H1 (cell line): ENCODE data around the gene POLR2L. TPM values are rescaled to one million over a fixed set of nuclear protein-coding genes. Genes with fewer than 3 reads are reported as not detected.

Experiments used
- CTCF ChIA-PET: fragments of 300-600 bp; sonication (Branson Sonifier 250); formaldehyde crosslinking; loops from one replicate; lab custom pipeline; 2021; ENCODE audit not compliant: partially characterized antibody; lab: Charles Lee
- POLR2A ChIA-PET: fragments of 300-600 bp; sonication (Branson Sonifier 250); formaldehyde crosslinking; loops from one replicate; lab custom pipeline; 2021; ENCODE audit warnings: inconsistent platforms; ENCODE audit not compliant: partially characterized antibody; lab: Charles Lee
- DNase-seq, 2 experiments: peaks; one replicate each; pipeline versions ENCODE4 v3.0.0 to v3.0.0-alpha.2; 2010 to 2022; ENCODE audit warnings: low spot score in 2 of 2, low read depth in 1 of 2, mixed read lengths in 1 of 2
- FAIRE-seq: peaks from 2 replicates; lab custom pipeline; 2011; peaks lifted over from hg19 to GRCh38; lab: Jason Lieb, UNC
- H2AFZ ChIP-seq: 2 replicates; pipeline ENCODE4 v1.8.1; 2012; ENCODE audit warnings: low read length, inconsistent platforms
- H2AK5ac ChIP-seq: 2 replicates; pipeline ENCODE4 v1.6.1; 2013; ENCODE audit warnings: low read depth, low read length
- H2BK120ac ChIP-seq: replicated peaks from 2 replicates; pipeline ENCODE3; 2013; ENCODE audit warnings: low read depth, low read length, inconsistent platforms
- H2BK12ac ChIP-seq: 2 replicates; pipeline ENCODE4 v1.6.1; 2013; ENCODE audit warnings: low read depth, low read length
- H2BK15ac ChIP-seq: 2 replicates; pipeline ENCODE4 v1.6.1; 2013; ENCODE audit warnings: low read length
- H2BK20ac ChIP-seq: 2 replicates; pipeline ENCODE4 v1.6.1; 2013; ENCODE audit warnings: low read length
- H2BK5ac ChIP-seq: 2 replicates; pipeline ENCODE4 v1.6.1; 2013; ENCODE audit warnings: low read depth, low read length
- H3K14ac ChIP-seq: 2 replicates; pipeline ENCODE4 v1.6.1; 2013; ENCODE audit warnings: inconsistent platforms; ENCODE audit not compliant: insufficient read length
- H3K18ac ChIP-seq: 2 replicates; pipeline ENCODE4 v1.6.1; 2013; ENCODE audit warnings: low read length; ENCODE audit errors: extremely low read depth
- H3K23ac ChIP-seq: 2 replicates; pipeline ENCODE4 v1.6.1; 2013; ENCODE audit warnings: inconsistent platforms; ENCODE audit not compliant: insufficient read length
- H3K23me2 ChIP-seq: 2 replicates; pipeline ENCODE4 v1.6.1; 2013; ENCODE audit warnings: low read depth, low read length
- H3K27ac ChIP-seq: 2 replicates; pipeline ENCODE4 v1.6.1; 2011; ENCODE audit warnings: low read depth, low read length, inconsistent platforms
- H3K27me3 ChIP-seq, 4 experiments: replicated peaks in 1 of 4; 1 replicate in 1 of 4; 2 replicates in 3 of 4; pipeline versions ENCODE4 v1.6.1 to v1.8.1; 2011 to 2013; ENCODE audit warnings: low read length in 3 of 4, mild to moderate bottlenecking in 3 of 4, inconsistent platforms in 2 of 4, mixed read lengths in 2 of 4, moderate library complexity in 1 of 4; ENCODE audit not compliant: control insufficient read depth in 3 of 4, insufficient read depth in 3 of 4; ENCODE audit errors: extremely low read depth in 1 of 4
- H3K36me3 ChIP-seq, 4 experiments: 2 replicates each; pipeline versions ENCODE4 v1.6.1 to v1.8.1; 2011 to 2013; ENCODE audit warnings: mild to moderate bottlenecking in 4 of 4, low read length in 3 of 4, moderate library complexity in 2 of 4, control low read depth in 1 of 4, inconsistent platforms in 1 of 4; ENCODE audit not compliant: insufficient read depth in 4 of 4, control insufficient read depth in 2 of 4
- H3K4ac ChIP-seq: replicated peaks from 2 replicates; pipeline ENCODE3; 2013; ENCODE audit warnings: low read length, low read depth, mixed read lengths, inconsistent platforms; ENCODE audit not compliant: insufficient read length
- H3K4me1 ChIP-seq, 4 experiments: replicated peaks in 1 of 4; 1 replicate in 1 of 4; 2 replicates in 3 of 4; pipeline versions ENCODE4 v1.6.1 to v1.8.1; 2011 to 2013; ENCODE audit warnings: low read length in 3 of 4, inconsistent platforms in 2 of 4, mixed read lengths in 1 of 4; ENCODE audit not compliant: insufficient read depth in 4 of 4, control insufficient read depth in 3 of 4
- H3K4me2 ChIP-seq, 2 experiments: 2 replicates each; pipeline versions ENCODE4 v1.6.1 to v1.8.1; 2011 to 2013; ENCODE audit warnings: low read depth in 2 of 2, low read length in 2 of 2, control low read depth in 1 of 2, inconsistent platforms in 1 of 2, mild to moderate bottlenecking in 1 of 2; ENCODE audit not compliant: insufficient read depth in 1 of 2
- H3K4me3 ChIP-seq, 4 experiments: fragments of 200-600, 300-600 bp in 1 of 4; sonication (generic), shearing (Covaris generic), sonication (Bioruptor Twin) in 1 of 4; 2 replicates each; pipeline versions ENCODE4 v1.5.1 to v1.8.1; 2011 to 2016; ENCODE audit warnings: low read length in 4 of 4, low read depth in 3 of 4, control low read depth in 2 of 4, inconsistent platforms in 2 of 4, mild to moderate bottlenecking in 2 of 4, mixed read lengths in 1 of 4, moderate library complexity in 1 of 4; ENCODE audit not compliant: insufficient read depth in 2 of 4; ENCODE audit errors: extremely low read depth in 1 of 4
- H3K56ac ChIP-seq: replicated peaks from 2 replicates; pipeline ENCODE3; 2013; ENCODE audit warnings: low read depth, mild to moderate bottlenecking, mixed read lengths, low read length, inconsistent platforms; ENCODE audit not compliant: insufficient read length
- H3K79me1 ChIP-seq: 2 replicates; pipeline ENCODE4 v1.6.1; 2013; ENCODE audit warnings: low read depth, low read length, control low read depth
- H3K79me2 ChIP-seq, 2 experiments: 2 replicates each; pipeline versions ENCODE4 v1.6.1 to v1.8.1; 2012 to 2013; ENCODE audit warnings: low read length in 2 of 2, mild to moderate bottlenecking in 2 of 2, inconsistent platforms in 1 of 2; ENCODE audit not compliant: insufficient read depth in 2 of 2, control insufficient read depth in 1 of 2
- H3K9ac ChIP-seq, 4 experiments: replicated peaks in 1 of 4; 1 replicate in 1 of 4; 2 replicates in 3 of 4; pipeline versions ENCODE4 v1.6.1 to v1.8.1; 2011 to 2013; ENCODE audit warnings: low read depth in 3 of 4, low read length in 3 of 4, control low read depth in 2 of 4, mild to moderate bottlenecking in 2 of 4, moderate library complexity in 2 of 4, inconsistent platforms in 1 of 4; ENCODE audit errors: extremely low read depth in 1 of 4
- H3K9me3 ChIP-seq, 2 experiments: 2 replicates each; pipeline versions ENCODE4 v1.6.1 to v1.8.1; 2012 to 2013; ENCODE audit warnings: mild to moderate bottlenecking in 2 of 2, moderate library complexity in 2 of 2, control low read depth in 1 of 2, inconsistent platforms in 1 of 2, low read depth in 1 of 2, low read length in 1 of 2, mixed read lengths in 1 of 2; ENCODE audit not compliant: insufficient read depth in 2 of 2
- H4K20me1 ChIP-seq, 2 experiments: replicated peaks in 1 of 2; 2 replicates each; pipeline versions ENCODE3 to v1.8.1; 2011 to 2013; ENCODE audit warnings: inconsistent platforms in 2 of 2, low read length in 2 of 2, mild to moderate bottlenecking in 1 of 2; ENCODE audit not compliant: insufficient read depth in 2 of 2, control insufficient read depth in 1 of 2
- H4K5ac ChIP-seq: 2 replicates; pipeline ENCODE4 v1.6.1; 2013; ENCODE audit warnings: low read length, low read depth, mixed read lengths, inconsistent platforms; ENCODE audit not compliant: insufficient read length
- H4K8ac ChIP-seq: 2 replicates; pipeline ENCODE4 v1.8.0; 2013; ENCODE audit warnings: mild to moderate bottlenecking, moderate library complexity, low read length, inconsistent platforms; ENCODE audit not compliant: insufficient read depth; ENCODE audit errors: extremely low read depth
- H4K91ac ChIP-seq: replicated peaks from 2 replicates; pipeline ENCODE3; 2013; ENCODE audit warnings: low read length, mixed read lengths, inconsistent platforms; ENCODE audit not compliant: insufficient read length
- ATF3 ChIP-seq: IDR thresholded peaks from 2 replicates; pipeline ENCODE4 v1.6.1; 2011; ENCODE audit warnings: low read depth, mild to moderate bottlenecking, low read length; ENCODE audit not compliant: insufficient read depth
- CBX8 ChIP-seq: fragments of 300-800, 300-1000 bp; sonication (generic); IDR thresholded peaks from 2 replicates; pipeline ENCODE4 v1.7.1; 2016; ENCODE audit warnings: low read depth, low read length, borderline replicate concordance
- GABPA ChIP-seq: IDR thresholded peaks from 2 replicates; pipeline ENCODE4 v1.6.1; 2011; ENCODE audit warnings: mild to moderate bottlenecking, low read length, moderate library complexity, borderline replicate concordance; ENCODE audit not compliant: insufficient read depth
- KDM4A ChIP-seq: IDR thresholded peaks from one replicate; pipeline ENCODE4 v1.7.1; 2012; ENCODE audit warnings: low read depth, mild to moderate bottlenecking, moderate library complexity, low read length, inconsistent platforms; ENCODE audit not compliant: severe bottlenecking
- NRF1 ChIP-seq: IDR thresholded peaks from 2 replicates; pipeline ENCODE4 v1.6.1; 2011; ENCODE audit warnings: mild to moderate bottlenecking, low read depth, low read length, improper control_type of control experiment
- RBBP5 ChIP-seq: IDR thresholded peaks from 2 replicates; pipeline ENCODE4 v1.7.1; 2012; ENCODE audit warnings: low read depth, mild to moderate bottlenecking, inconsistent platforms, low read length, moderate library complexity, borderline replicate concordance
- SIN3A ChIP-seq, 2 experiments: IDR thresholded peaks in 1 of 2; conservative IDR thresholded peaks in 1 of 2; 2 replicates each; pipeline ENCODE4 v1.6.1; 2011 to 2012; ENCODE audit warnings: low read length in 2 of 2, improper control_type of control experiment in 1 of 2, low read depth in 1 of 2, mild to moderate bottlenecking in 1 of 2
- SP2 ChIP-seq: IDR thresholded peaks from 2 replicates; pipeline ENCODE4 v1.6.1; 2012; ENCODE audit warnings: mild to moderate bottlenecking, low read length, inconsistent platforms
- TAF7 ChIP-seq: optimal IDR thresholded peaks from 2 replicates; pipeline ENCODE3; 2011; ENCODE audit warnings: low read depth, mild to moderate bottlenecking, inconsistent platforms, low read length, moderate library complexity, borderline replicate concordance
- USF2 ChIP-seq: IDR thresholded peaks from 2 replicates; pipeline ENCODE4 v1.6.1; 2011; ENCODE audit warnings: low read length, improper control_type of control experiment
- WGBS, 2 experiments: shearing (Covaris generic) in 1 of 2; methylation state at CpG; one replicate each; pipeline versions ENCODE4 v1.1.6 to v1.1.7; 2013 to 2015; ENCODE audit warnings: low lambda C conversion rate in 2 of 2, mixed read lengths in 2 of 2, inconsistent platforms in 1 of 2, low coverage in 1 of 2, missing lambda C conversion rate in 1 of 2; ENCODE audit not compliant: insufficient replicate concordance in 2 of 2, insufficient coverage in 1 of 2, insufficient read length in 1 of 2; ENCODE audit errors: extremely low coverage in 1 of 2, missing lambda C conversion rate in 1 of 2; 5-methylcytosine and 5-hydroxymethylcytosine counted together
- polyA plus RNA-seq, 7 experiments: library from polyadenylated mRNA; depleted of rRNA in 3 of 7; stranded (reverse) in 5 of 7; unstranded in 2 of 7; fragments of >200 nt in 5 of 7; fragments of 200-250 nt in 2 of 7; gene quantifications; 1 replicate in 5 of 7; 2 replicates in 1 of 7; 4 replicates in 1 of 7; pipeline versions ENCODE4 v1.2.1 to v1.2.3, GENCODE V29; 2011 to 2013; ENCODE audit warnings: missing spikeins in 2 of 7, mixed read lengths in 2 of 7
- total RNA-seq: library from RNA; stranded (reverse); fragmentation: NEBNext Ultra II Directional; extraction: Animal tissue kit (Norgen Biotek cat#: 25700); gene quantifications from 2 replicates; pipeline ENCODE4 v1.2.1, GENCODE V29; 2021
- TF ChIP-seq, protein P1 (sequence below): IDR thresholded peaks from 2 replicates; pipeline ENCODE4 v1.6.1; 2012; ENCODE audit warnings: inconsistent platforms

POLR2L gene
- total and polyA plus RNA-seq, 2 of the 8 experiments (the other 6 are each of a cell fraction or from before 2014, with no cell fraction given), result 140 to 151 TPM

- CTCF ChIA-PET, result interaction anchor here (0.6 to 2.2 kb wide), 3 partner anchors 10 to 20 kb away, joined by 3 to 10 read pairs (median 3); no protein-coding TSS in a partner anchor
- no peak overlapping the region for H2BK120ac ChIP-seq
- H3K4me1 ChIP-seq, result peaks cover 4 to 36% (median 25%) of the 10 kb centered on the region in 4 experiments
Measured at GRCh38 chr11:792873-793272, 49.5 kb downstream of the POLR2L start.

More at GRCh38 chr11:792873-793272, 49.5 kb downstream of the POLR2L start:
- no peak overlapping the region for H3K56ac ChIP-seq
- peaks cover 7% of the 10 kb centered on the region; the same call in 1 of the 2 replicates for H3K79me1 ChIP-seq
- no peak overlapping the region for H4K5ac ChIP-seq
- H3K4me2 ChIP-seq, result no peak overlapping the region
- no peak overlapping the region for H2BK15ac ChIP-seq
- POLR2A ChIA-PET, result interaction anchor here (0.7 to 53.0 kb wide), 3 partner anchors 16 to 44 kb away, joined by 3 to 1917 read pairs (median 43); partner anchors contain the start of genes CD151, CRACR2B, GATD1 and PNPLA2
- H3K4ac ChIP-seq, result no peak overlapping the region
- no peak overlapping the region for H2BK12ac ChIP-seq
- H2BK20ac ChIP-seq, result no peak overlapping the region
- TF ChIP-seq SIN3A (conservative IDR thresholded peaks at IDR 0.05 in 1 of 2, IDR thresholded peaks at IDR 0.05 in 1 of 2; ENCODE audit: low read depth in 1 of 2, low read length in 2 of 2) (no peak), KDM4A (no peak), TAF7 (no peak), SP2 (no peak), CBX8 (no peak), RBBP5 (no peak), USF2 (no peak), GABPA (no peak), NRF1 (no peak), ATF3 (no peak)
- TF ChIP-seq, protein P1, sequence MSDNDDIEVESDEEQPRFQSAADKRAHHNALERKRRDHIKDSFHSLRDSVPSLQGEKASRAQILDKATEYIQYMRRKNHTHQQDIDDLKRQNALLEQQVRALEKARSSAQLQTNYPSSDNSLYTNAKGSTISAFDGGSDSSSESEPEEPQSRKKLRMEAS, result no peak
- DNase-seq, result no peak
- no peak overlapping the region for H3K4me3 ChIP-seq
- H2BK5ac ChIP-seq, result no peak overlapping the region
- H4K91ac ChIP-seq, result no peak overlapping the region
- no peak overlapping the region for H4K8ac ChIP-seq
- no peak overlapping the region for H3K27ac ChIP-seq
- peaks cover 0 to 12% (median 0%) of the 10 kb centered on the region in 4 experiments; a peak in 3 of 8 replicates for H3K36me3 ChIP-seq
- WGBS, 2 experiments, result 91% methylated on average over 9 of the region's 13 CpGs; no CpG with 5 or more reads in 1 of the 2 experiments
- no peak overlapping the region for H2AK5ac ChIP-seq
- no peaks in the 10 kb centered on the region for H3K27me3 ChIP-seq
- no peak overlapping the region for H3K18ac ChIP-seq
- FAIRE-seq, result no peak
- H2AFZ ChIP-seq, result no peak overlapping the region
- no peaks in the 10 kb centered on the region for H3K9me3 ChIP-seq
- H3K9ac ChIP-seq, result no peak overlapping the region
- no peak overlapping the region for H3K14ac ChIP-seq
- peaks cover 2 to 13% of the 10 kb centered on the region in 2 experiments for H4K20me1 ChIP-seq
- peaks cover 7% of the 10 kb centered on the region for H3K23me2 ChIP-seq
- H3K23ac ChIP-seq, result no peak overlapping the region
- peaks cover 0 to 5% of the 10 kb centered on the region in 2 experiments; a peak in 1 of 4 replicates for H3K79me2 ChIP-seq
